NCI-H1105 (cell line): Measurements from ENCODE around the gene CSF1.

Source experiments
- DNase-seq: peaks from one replicate; lab custom pipeline; 2025; lab: John Stamatoyannopoulos, UW

The CSF1 gene

GRCh38 chr1:109922326-109922725 lies 11.7 kb downstream of the CSF1 start:
- DNase-seq, result no peak

DNA sequence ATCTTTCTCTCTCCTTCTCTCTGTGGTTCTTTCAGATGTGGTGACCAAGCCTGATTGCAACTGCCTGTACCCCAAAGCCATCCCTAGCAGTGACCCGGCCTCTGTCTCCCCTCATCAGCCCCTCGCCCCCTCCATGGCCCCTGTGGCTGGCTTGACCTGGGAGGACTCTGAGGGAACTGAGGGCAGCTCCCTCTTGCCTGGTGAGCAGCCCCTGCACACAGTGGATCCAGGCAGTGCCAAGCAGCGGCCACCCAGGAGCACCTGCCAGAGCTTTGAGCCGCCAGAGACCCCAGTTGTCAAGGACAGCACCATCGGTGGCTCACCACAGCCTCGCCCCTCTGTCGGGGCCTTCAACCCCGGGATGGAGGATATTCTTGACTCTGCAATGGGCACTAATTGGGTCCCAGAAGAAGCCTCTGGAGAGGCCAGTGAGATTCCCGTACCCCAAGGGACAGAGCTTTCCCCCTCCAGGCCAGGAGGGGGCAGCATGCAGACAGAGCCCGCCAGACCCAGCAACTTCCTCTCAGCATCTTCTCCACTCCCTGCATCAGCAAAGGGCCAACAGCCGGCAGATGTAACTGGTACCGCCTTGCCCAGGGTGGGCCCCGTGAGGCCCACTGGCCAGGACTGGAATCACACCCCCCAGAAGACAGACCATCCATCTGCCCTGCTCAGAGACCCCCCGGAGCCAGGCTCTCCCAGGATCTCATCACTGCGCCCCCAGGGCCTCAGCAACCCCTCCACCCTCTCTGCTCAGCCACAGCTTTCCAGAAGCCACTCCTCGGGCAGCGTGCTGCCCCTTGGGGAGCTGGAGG lies 12.7 kb downstream of the CSF1 start:
- no peak for DNase-seq

DNA sequence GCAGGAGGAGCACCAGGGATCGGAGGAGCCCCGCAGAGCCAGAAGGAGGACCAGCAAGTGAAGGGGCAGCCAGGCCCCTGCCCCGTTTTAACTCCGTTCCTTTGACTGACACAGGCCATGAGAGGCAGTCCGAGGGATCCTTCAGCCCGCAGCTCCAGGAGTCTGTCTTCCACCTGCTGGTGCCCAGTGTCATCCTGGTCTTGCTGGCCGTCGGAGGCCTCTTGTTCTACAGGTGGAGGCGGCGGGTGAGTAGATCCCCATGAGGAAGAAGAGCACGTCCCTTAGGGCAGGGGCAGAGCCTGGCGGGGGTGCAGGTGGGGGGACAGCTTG lies 13.3 kb downstream of the CSF1 start:
- DNase-seq, result no peak

- DNase-seq, result no peak
Observed at GRCh38 chr1:109924316-109924715, 13.7 kb downstream of the CSF1 start.

DNA sequence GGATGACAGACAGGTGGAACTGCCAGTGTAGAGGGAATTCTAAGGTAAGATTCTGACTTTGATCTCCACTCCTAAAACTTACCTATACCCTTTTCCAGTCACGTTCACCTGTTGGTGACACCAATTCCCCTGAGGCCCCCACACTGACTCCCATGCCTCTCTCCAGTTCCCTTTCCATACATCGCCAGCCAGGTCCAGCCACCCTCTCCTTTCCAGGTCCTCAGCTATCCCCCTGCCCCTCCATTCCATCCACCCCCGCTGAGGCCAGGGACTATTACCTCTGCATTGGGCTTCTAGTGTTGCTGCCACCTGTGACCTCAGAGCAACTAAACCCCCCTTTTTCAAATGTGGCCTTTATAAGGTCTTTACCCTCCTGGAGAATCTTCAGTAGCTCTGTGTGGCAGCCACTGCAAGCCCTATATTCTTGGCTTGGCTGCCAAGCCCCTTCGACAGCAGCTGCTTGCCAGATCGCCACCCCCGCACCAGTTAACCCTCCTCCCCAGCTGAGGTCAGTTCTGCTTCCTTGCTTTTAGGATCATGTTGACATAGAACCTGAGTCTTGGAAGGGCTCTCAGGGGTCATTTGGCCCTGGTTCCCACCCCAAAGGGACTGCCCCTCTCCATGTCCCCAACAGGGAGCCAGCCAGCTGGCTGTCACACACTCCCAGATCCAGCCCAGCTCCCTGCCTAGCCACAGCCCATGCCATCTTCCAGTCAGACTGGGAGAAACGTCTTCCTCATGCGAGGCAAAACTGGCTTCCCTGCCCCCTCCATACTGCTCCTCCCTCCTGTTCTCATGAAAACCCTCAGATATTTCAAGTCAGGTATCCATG lies 14.7 kb downstream of the CSF1 start:
- DNase-seq, result no peak

DNA sequence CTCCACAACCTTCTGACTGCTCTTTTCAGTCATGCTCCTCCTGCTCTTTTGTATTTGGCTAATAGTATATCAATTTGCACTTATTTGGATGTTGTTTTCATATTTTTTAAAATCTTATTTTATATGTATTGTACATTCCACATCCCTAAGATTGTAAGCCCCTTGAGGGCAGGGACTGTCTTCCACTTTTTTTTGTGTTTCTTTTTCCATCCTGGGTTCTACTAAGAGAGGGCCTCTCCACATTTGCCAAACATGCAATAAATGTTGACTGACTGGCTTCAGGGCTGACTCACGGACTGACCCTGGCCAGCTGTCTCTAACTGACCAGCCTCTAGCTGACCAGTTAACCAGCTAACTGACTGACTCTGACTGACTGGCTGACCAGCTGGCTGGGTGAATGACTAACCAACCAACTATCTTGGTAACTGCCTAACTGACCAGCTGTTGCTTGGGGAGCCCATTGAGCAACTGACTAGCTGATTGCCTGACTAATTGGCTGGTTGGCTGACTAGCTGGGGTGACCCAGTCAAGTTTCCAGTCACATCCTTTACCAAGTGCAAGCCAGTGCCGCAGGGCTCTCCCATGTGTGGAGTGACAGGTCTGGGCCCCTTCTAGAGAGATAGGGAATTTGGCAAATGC lies 16.1 kb downstream of the CSF1 start:
- DNase-seq, result no peak

- no peak for DNase-seq
Observed at GRCh38 chr1:109927356-109927755, 16.7 kb downstream of the CSF1 start.

DNA sequence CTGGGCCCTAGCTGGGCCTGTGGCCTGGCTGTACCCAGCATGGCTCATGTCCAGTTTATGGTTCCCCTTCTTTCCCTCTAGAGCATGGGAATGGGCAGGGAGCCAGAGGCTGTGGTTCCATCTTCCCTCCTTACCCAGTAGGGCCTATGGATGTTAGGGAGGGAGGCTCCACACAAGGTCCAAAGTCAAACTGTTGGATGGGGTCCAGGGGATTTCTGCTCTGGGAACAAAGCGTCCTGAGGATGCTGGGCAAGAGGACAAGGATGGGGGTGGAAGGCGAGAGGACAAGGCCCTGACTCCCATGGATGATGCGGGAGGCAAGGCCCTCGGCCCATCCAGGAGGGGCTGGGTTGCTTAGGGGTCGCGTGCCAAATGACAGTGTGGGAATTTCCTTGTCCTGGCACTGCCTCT lies 17.3 kb downstream of the CSF1 start:
- no peak for DNase-seq

DNA sequence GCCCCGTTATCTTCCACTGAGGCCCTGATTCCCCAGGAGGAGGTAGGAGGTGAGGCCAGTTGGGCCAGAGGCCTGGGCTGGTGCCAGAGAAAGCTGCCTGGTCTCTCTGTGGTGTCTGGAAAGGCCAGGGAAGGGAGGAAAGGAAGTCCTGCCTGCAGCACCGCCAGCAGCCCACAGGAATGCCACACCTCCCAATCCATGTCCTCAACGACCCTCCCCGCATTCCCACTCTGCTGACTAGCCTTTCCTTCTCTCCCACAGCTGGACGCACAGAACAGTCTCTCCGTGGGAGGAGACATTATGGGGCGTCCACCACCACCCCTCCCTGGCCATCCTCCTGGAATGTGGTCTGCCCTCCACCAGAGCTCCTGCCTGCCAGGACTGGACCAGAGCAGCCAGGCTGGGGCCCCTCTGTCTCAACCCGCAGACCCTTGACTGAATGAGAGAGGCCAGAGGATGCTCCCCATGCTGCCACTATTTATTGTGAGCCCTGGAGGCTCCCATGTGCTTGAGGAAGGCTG lies 18.0 kb downstream of the CSF1 start:
- no peak for DNase-seq

- no peak for DNase-seq
Observed at GRCh38 chr1:109929170-109929569, 18.5 kb downstream of the CSF1 start.

DNA sequence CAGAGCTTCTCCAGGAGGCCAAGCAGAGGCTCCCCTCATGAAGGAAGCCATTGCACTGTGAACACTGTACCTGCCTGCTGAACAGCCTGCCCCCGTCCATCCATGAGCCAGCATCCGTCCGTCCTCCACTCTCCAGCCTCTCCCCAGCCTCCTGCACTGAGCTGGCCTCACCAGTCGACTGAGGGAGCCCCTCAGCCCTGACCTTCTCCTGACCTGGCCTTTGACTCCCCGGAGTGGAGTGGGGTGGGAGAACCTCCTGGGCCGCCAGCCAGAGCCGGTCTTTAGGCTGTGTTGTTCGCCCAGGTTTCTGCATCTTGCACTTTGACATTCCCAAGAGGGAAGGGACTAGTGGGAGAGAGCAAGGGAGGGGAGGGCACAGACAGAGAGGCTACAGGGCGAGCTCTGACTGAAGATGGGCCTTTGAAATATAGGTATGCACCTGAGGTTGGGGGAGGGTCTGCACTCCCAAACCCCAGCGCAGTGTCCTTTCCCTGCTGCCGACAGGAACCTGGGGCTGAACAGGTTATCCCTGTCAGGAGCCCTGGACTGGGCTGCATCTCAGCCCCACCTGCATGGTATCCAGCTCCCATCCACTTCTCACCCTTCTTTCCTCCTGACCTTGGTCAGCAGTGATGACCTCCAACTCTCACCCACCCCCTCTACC lies 19.1 kb downstream of the CSF1 start:
- no peak for DNase-seq

GRCh38 chr1:109930252-109930993 lies 19.8 kb downstream of the CSF1 start:
- DNase-seq, result no peak

DNA sequence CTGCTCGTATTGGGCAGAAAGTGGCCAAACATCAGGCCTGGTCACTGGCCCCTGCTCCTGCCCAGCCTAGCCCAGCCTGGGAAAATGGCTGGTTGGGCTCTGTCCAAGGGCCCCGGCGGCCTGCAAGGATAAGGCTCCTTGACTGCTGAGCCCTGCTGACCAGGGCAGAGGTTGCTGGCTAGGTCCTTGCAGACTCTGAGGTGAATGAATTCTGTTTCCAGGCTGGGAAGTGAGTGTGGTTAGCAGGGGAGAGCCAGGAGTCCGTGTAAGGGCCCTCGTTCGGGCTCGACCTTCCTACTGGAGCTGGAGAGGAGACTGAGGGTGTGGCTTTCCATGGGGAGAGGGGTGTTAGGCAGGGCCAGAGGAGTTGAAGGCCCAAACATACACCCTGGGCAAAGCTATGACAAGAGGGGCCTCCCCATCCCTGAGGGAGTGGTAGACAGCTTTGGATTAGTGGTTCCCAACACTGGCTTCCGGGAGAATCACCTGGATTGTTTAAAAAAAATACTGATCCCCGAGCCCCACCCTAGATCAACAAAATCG lies 20.6 kb downstream of the CSF1 start:
- DNase-seq, result no peak

DNA sequence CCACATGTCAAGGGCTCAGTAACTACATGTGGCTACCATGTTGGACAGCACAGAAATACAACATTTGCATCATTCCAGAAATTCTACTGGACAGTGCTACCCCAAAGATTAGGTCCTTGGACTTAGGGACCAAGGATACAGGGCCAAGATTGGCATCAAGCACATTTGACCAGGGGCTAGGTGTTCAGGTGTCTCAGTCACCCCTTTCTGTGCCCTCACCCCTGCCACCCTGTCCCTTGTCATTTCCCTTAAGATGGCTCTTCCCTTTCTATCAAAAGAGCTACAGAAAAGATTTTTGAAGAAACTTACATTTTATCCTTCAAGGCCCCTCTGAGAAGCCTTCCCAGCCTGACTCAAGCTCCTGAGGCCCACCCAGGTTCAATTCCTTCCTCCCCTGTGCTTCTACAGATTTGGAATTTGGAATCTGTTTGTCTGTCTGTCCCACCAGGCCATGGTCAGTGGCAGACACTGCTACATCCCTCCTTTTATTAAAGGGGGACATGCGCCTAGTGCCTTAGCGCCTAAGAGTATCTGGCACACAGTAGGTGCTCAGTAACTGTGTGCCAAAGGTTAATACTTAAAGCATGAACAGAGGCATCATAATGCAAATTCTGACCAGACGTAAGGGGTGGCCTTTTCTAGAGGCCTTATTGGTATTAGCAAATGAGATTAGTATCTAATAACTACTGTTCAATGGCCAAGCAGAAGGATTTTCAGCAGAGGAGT lies 21.4 kb downstream of the CSF1 start:
- no peak for DNase-seq

DNA sequence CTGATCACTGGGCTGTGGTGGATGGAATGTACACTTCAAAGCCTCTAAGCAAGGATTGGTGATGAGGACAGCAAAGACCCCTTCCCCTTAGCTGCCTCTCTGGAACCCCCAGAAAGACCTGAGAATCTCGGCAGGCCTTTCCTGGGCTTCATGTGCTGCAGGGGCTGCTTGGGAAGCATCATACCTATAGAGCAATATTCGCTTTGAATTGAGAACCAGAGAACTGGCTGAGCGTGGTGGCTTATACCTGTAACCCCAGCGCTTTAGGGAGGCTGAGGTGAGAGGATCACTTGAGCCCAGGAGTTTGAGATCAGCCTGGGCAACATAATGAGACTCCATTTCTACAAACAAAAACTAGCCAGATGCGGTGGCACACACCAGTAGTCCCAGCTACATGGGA lies 22.0 kb downstream of the CSF1 start:
- no peak for DNase-seq

DNA sequence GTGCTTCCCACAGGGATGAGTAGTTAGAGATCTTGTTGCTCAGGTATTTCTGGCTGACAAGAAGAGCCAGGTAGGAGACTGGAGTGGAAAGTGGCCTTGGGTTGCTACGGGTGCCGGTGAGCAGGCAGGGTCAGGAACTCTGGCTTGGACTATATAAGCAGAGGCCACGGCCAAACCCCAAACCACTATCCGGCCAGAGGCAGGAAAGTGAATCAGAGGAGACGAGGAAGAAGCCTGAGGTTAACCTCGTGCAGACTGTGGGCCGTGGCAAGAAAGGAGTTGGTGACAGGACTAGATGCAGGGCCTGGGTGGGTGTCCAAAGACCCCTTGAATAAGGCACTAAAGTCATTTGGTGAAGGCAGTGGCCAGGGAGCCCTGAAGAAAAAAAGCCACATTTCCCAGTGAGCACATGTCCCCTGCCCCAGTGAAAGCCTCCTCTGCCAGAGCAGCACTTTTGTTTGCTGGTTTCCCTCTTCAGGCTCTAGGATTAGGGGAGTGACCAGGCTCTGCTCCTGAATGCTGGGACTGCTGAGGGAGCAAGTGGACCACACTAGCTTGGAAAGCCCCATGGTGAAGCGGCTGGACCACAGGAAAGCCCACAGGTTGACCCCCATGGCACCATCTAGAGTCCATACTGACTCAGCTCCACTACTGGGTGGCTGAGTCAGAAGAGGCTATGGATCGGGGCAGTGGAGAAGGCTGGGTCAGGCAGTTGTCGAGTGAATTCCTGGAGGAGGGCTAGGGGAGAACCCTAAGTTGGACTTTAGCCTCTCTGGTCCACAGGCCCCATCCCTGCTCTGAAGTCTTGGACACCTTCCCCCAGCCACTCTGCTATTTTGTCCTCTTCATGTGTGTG lies 23.4 kb downstream of the CSF1 start:
- no peak for DNase-seq

DNA sequence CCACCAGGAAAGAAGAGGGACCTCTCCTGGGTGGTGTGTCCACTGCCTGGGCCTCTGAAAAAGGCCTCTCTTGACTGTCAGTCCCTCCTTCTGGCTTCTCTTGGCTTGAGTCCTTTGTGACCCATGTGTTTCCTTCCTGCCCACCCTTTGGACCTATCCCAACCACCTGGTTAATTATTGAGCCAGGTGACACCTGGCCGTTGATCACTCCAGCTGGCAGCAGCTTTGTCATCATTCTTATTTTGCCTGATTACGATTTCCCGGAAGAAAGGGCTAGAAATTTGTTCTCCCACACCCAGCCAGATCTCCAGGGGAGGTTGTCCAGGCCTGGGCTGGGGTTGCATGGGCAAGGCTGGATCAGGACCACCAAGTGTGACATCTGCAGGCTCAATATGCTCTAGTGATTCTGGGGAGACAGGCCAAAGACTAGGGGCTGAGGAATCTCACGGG lies 24.8 kb downstream of the CSF1 start:
- peak; percentile 29 for DNase-seq

DNA sequence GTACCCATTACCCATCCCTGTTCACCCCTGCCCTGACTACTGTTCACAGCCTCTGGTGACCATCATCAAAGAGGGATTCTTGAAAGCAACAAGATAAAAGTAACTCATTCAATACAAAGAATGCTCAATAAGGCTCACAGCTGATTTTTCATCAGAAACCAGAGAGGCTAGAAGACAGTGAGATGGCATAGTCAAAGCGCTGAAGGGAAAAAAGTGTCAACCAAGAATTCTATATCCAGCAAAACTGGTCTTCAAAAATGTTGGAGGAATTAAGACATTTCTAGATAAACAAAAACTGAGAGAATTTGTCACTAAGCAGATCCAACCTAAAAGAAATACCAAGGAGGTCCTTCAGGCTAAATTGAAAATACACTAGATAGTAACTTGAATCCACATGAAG lies 27.1 kb downstream of the CSF1 start:
- no peak for DNase-seq

- DNase-seq, result no peak
Observed at GRCh38 chr1:109938556-109938955, 27.9 kb downstream of the CSF1 start.
